NCI-H146 (cell line): Measurements from ENCODE around the gene MAPK1.
"Not testable (repeated sequence)": the region's sequence is repeated elsewhere in the genome, so short reads cannot be mapped to it uniquely, and the experiment has no call there.

ENCODE experiments used
- DNase-seq: peaks from one replicate; lab custom pipeline; 2025; lab: John Stamatoyannopoulos, UW

MAPK1 gene

DNA sequence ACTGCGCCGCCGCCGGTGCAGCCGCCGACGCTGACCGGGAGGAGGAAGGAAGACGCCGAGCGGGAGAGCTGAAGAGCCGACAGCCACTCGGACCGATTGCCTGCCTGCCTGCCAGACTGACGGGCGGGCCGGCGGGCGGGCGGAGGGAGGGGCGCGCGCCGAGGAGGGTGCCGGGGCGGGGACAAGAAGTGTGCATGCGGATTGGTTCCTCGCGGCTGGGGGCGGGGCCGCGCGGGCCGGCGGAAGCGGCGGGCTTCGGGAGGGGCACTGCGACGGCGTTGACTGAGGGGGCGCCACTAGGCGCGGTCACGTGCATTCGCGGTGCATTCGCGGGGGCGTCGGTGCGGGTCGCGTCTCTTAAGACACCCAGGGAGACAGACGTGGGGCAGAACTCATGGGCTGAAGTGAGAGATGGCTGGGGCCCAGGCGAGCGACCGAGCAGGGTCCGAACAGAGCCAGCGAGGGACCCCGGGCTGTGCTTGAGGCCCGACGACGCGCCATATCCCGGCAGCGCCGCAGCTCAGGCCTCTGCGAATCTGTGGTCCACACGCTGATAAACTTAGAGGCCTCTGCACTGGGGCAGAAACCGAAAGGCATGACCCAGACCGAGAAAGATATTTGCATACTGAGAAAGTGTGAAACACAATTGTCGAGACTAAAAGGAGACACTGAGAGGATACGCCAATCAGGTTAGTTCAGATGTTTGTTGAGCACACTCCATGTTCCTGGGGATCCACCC is at the start of gene MAPK1:
Gene MAPK1, minus strand, starts transcription at position 118 of the 739 bp plus-strand sequence. CDS start 205 bp downstream, outside the sequence.
- peak; percentile 81 for DNase-seq

DNA sequence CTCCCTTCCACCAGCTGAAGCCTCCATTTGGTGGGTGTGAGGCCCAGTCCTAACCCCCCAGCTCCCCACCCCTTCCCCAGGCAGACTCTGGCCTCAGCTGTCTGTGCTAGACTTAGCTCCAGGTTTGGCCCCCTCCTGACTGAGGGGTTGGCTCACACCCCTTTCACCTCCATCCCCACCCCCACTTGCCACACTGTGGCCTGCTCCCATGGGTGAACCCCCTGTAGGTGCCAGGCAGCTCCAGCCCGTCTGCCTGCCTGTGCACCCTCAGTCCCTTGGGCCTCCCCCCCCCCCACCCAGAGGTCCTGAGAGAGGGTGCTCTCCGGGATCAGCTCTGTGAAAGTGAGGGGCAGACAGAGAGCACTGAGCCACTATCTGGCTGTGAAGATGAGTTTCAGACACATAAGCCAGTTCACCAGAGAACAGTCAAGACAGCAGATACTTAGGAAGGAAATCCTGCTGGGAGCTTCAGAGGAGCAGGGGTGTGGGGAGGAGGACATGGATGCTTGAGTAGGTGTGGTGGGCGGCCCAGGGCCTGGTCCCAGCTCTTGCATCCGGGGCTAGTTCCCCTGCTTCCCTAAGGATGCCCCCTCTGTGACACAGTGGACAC is 49.0 kb upstream of the MAPK1 start:
- no peak for DNase-seq

DNA sequence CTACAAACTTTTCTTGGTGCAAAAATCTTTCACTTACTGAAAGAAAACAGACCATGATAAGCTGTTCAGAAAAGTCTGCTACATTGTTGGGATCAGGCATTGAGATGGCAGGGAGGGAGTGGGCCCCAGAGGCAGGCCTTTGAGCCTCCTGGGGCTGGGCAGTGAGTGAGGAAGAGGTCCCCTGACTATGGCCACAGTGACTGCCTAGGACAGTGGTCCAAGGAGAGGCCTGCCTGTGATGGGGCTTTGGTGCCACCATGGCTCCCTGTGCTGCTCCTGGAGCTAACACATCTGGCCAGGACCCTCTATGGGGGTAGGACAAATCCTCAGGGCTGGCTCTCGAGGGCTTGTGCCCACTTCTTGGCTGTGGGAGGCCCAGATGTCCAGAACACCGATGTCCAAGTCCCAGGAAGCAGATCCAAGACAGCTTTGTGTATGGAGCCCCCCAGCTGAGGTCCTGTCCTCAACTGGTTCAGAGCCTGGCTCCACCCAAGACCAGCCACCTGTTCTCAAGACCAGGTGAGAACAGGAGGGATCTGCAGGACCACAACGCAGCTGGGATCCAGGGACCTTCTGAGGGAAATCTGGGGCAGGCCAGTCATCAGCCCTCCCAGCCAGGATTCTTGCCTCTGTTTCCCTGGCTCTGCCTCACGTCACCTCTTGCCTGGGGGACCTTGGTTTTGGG is 48.3 kb upstream of the MAPK1 start:
- DNase-seq, result no peak

DNA sequence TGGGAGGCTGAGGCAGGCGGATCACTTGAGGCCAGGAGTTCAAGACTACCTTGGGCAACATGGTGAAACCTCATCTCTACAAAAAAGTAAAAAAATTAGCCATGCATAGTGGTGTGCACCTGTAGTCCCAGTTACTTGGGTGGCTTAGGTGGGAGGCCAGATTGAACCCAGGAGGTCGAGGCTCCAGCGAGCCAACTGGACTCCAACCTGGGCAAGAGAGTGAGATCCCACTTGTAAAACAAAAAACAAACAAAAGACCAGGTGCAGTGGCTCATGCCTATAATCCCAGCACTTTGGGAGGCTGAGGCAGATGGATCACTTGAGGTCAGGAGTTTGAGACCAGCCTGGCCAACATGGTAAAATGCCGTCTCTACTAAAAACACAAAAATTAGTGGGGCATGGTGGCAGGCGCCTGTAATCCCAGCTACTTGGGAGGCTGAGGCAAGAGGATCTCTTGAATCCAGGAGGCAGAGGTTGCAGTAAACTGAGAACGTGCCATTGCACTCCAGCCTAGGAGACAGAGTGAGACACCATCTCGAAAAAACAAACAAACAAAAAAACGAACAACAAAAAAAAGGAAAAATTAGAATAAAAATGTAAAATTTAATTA is 46.7 kb upstream of the MAPK1 start:
- not testable (repeated sequence) for DNase-seq

DNA sequence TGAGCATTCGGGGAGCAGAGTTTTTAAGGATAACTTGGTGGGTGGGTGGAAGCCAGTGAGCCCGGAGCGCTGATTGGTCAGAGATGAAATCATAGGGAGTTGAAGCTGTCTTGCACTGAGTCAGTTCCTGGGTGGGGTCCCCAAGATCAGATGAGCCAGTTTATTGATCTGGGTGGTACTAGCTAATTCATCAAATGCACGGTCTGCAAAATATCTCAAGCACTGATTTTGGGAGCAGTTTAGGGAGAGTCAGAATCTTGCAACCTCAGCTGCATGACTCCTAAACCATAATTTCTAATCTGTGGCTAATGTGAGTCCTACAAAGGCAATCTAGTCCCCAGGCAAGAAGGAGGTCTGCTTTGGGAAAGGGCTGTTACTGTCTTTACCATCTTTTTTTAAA is 42.9 kb upstream of the MAPK1 start:
- not testable (repeated sequence) for DNase-seq

DNA sequence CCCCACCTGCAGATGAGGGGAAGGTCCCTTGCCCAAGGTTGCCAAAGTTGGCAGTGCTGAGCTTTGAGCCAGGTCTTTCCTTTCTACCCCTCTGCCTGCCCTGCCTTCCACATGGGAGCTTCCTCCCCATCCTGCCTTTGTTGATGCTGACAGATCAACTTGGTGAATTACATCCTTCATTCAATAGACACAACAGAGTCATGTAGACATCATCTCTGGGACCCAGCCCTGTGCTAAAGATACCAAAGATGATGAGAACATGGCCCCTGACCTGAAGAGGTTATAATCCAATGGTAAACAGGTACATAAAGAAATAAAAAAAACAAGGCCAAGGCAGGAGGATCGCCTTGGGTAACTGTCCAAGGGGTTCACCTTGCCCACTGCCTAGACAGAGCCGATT is 42.4 kb upstream of the MAPK1 start:
- DNase-seq, result no peak

DNA sequence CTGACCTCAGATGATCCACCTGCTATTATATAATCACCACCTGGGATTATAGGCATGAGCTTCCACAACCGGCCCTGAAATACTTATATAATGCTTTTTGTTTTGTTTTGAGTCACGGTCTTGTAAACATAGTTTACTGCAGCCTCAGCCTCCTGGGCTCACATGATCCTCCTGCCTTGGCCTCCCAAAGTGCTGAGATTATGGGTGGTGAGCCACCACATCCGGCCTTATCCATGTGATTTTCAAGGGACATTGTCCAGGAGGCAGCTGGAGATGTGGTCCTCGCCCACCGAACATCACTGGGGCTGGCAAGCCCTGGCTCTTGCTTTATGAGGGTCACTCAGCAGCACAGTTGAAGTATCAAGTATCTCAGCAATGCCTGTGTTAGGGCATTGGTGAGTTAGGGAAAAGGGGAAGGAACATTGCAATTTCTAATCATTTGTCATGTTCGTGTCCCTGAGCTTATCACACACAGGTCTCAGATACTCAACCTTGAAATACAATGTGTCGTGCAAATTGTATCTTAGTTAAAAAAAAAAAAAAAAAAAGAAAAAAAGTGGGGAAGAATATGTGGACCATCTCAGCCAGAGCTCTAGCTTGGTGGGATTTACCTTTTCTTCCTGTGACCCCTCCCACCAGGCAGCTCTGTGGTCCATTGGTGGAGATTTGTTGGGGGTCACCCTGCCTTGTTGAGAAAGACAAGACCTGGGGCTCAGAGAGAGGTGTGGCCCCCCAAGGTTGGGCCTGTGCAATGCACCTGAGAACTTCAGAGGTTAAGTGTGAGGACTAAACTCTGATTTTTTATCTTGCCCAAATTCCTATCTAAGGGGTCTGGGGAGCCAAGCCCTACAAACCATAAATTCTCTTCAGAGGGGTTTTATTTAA is 40.4 kb upstream of the MAPK1 start:
- DNase-seq, result no peak

DNA sequence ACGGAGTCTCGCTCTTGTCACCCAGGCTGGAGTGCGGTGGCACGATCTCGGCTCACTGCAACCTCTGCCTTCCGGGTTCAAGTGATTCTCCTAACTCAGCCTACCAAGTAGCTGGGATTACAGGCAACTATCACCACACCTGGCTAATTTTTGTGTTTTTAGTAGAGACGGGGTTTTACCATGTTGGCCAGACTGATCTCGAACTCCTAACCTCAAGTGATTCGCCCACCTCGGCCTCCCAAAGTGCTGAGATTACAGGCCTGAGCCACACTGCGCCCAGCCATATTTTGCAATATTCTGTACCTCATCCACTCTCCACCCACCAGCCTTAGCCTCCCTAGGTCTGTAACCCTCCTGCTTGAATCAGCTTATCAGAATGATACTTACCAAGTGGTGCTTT is 37.8 kb upstream of the MAPK1 start:
- DNase-seq, result not testable (repeated sequence)

DNA sequence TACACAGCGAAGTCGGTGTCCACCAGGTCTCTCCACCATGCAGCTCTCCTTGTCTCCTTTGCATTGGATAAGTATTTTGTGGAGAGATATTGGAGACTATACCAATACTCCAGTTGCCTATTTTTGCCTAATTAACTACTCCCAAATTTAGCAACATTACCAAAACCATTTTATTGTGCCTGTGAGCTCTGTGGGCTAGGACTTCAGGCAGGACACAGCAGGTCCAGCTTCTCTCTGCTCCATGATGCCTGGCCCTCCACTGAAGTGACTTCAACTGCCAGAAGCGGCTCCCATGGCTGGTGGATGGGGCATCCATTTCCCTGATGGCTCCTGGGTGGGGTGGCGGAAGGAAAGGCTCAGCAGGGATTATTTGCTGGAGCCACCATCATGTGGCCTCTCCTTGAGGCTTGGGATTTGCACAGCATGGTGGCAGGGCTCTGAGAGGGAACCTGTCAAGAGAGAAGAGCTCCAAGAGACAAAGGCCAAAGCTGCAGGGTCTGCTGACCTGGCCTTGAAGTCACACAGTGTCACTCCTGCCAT is 36.9 kb upstream of the MAPK1 start:
- DNase-seq, result no peak

DNA sequence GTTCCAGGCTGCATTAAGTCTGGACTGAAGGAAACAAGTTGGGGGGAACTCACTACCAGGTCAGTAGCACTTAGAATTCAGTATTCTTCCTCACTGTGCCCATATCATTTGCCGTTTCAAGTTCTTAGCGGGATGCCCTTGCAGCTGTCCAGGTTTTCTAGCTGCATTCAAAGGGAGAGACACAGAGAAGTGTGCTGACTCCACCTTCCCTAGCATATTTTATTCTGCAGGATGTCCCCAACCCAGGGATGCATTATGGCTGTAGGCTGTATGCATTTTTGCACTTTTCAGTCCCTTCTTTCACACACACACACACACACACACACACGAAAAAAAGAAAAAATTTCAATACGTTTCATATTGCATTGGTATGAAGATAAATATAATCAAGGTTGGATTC is 35.8 kb upstream of the MAPK1 start:
- DNase-seq, result no peak

DNA sequence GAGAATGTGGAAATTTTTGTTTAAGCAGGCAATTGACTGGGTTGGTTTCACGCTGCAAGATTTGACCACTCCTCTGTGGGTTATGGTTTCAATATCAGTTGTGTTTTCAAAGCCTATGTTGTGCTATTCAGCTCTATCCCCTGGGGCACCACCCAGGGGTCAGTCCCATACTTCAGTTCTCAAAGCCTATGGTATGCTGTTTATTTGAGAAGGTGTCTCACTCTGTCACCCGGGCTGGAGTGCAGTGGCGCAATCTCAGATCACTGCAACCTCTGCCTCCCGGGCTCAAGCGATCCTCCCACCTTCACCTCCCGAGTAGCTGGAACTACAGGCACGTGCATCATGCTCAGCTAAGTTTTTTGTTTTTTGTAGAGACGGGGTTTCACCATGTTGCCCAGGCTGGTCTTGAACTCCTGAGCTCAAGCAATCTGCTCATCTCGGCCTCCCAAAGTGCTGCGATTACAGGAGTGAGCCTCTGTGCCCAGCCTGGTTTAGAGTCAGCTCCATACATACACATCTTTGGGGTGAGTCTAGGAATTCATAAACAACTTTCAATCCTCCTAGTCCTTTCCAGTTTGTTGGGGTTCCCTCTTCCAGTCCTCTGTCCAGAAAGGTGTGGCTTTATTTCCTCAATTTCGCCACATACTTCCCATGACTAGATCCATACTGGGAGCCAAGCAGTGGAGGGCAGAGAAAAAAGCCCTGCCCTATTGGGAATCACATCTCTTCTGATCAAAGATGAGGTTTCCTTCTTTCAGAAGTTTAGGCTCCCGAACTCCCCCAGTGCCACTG is 35.0 kb upstream of the MAPK1 start:
- no peak for DNase-seq

DNA sequence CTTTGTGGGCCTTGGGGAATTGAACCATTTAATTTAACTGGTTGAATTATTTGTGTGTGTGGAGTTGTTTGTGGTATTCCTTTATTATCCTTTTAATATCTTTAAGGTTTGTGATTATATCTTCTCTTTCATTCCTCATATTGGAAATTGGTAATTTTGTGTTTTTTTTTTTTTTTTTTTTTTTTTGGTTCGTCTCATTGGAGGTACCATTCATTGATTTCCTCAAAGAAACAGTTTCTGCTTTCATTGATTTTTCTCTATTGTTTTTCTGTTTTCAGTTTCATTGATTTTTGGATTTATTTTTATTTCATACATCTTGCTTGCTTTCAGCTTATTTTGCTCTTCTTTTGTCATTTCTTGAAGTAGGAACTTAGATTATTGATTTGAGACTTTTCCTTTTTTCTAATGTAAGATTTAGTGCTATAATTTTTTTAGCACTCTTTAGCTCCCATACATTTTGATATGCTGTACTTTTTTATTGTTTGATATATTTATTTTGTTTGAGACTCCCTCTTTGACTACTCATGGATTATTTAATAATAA is 31.0 kb upstream of the MAPK1 start:
- DNase-seq, result no peak

DNA sequence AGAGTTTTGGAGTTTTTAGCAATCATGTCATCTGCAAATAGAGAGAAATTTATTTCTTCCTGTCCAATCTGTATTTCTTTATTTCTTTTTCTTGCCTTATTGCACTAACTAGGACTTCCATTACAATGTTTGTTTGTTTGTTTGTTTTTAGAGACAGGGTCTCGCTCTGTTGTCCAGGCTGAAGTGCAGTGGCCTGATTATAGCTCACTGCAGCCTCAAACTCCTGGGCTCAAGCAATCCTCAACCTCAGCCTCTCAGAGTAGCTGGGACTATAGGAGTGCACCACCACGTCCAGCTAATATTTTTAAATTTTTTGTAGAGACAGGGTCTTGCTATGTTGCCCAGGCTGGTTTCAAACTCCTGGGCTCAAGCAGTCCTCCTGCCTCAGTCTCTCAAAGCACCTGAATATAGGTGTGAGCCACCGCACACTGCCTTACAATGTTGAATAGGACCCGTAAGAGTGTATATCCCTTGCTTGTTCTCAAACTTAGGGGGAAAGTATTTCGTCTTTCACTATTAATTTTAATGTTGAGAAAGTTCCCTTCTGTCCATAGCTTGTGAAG is 29.6 kb upstream of the MAPK1 start:
- no peak for DNase-seq

DNA sequence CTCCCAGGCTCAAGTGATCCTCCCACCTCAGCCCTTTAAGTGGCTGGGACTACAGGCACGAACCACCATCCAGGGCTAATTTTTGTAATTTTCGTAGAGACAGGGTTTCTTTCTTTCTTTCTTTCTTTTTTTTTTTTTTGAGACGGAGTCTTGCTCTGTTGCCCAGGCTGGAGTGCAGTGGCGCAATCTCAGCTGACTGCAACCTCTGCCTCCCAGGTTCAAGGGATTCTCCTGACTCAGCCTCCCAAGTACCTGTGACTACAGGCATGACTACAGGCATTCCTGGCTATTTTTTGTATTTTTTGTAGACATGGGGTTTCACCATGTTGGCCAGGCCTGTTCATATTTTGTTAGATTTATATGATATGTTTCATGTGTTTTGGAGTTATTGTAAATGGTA is 28.8 kb upstream of the MAPK1 start:
- not testable (repeated sequence) for DNase-seq

DNA sequence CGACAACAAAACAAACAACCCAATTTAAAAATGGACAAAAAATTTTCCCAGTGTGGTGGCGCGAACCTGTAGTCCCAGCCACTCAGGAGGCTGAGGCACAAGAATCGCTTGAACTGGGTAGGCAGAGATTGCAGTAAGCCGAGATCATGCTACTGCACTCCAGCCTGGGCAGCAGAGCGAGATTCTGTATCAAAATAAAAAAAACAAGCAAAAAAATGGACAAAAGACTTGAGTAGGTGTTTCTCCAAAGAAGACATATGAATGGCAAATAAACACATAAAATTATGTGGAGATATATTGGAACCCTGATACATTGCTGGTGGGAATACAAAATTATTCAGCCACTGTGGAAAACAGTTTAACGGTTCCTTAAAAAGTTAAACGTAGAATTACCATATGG is 27.4 kb upstream of the MAPK1 start:
- DNase-seq, result no peak

DNA sequence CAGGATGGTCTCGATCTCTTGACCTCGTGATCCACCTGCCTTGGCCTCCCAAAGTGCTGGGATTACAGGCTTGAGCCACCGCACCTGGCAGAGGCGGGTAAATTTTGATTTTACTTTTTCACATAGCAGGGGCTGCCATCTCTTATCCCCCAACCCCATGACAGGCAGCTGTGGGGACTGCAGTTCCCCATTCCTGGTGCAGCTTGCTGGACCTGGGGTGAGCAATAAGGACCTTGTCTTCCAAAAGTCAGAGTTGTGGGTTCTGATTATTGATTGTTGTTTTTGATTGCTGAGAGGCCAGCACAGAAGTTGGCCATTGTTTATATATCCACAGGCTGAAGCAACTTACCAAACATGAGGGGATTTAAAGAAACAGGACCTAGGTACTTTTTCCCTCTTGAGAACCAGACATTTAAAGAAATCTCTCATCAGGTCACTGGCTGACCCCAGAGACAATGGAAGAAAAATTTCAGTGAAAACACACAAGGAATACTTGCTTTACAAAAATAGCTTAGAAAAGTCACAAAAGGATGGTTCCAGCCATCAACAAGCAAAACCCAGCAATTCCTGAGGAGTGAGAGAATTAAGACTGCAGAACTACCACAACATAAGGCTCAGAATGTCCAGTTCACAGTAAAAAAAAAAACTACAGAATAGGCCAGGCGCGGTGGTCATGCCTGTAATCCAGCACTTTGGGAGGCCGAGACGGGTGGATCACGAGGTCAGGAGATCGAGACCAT is 22.0 kb upstream of the MAPK1 start:
- no peak for DNase-seq

DNA sequence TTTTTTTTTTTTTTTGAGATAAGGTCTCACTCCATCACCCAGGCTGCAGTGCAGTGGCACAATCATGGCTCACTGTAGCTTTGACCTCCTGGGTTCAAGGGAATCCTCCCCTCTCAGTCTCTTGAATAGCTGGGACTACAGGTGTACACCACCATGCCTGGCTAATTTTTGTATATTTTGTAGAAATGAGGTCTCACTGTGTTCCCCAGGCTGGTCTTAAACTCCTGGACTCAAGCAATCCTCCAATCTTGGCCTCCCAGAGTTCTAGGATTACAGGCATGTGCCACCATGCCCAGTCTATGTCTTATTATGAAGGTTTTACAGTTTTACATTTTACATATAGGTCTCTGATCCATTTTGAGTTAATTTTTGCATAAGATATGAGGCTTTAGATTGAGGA is 20.4 kb upstream of the MAPK1 start:
- DNase-seq, result no peak

DNA sequence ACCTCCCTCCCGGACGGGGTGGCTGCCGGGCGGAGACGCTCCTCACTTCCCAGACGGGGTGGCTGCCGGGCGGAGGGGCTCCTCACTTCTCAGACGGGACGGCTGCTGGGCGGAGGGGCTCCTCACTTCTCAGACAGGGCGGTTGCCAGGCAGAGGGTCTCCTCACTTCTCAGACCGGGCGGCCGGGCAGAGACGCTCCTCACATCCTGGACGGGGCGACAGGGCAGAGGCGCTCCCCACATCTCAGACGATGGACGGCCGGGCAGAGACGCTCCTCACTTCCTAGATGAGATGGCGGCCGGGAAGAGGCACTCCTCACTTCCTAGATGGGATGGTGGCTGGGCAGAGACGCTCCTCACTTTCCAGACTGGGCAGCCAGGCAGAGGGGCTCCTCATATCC is 16.5 kb upstream of the MAPK1 start:
- not testable (repeated sequence) for DNase-seq

DNA sequence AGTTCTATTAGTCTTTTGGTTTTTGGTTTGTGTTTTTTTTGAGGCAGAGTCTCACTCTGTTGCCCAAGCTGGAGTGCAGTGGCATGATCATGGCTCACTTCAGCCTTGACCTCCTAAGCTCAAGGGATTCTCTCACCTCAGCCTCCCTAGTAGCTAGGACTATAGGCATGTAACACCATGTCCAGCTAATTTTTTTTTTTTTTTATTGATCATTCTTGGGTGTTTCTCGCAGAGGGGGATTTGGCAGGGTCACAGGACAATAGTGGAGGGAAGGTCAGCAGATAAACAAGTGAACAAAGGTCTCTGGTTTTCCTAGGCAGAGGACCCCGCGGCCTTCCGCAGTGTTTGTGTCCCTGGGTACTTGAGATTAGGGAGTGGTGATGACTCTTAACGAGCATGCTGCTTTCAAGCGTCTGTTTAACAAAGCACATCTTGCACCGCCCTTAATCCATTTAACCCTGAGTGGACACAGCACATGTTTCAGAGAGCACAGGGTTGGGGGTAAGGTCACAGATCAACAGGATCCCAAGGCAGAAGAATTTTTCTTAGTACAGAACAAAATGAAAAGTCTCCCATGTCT is 15.4 kb upstream of the MAPK1 start:
- not testable (repeated sequence) for DNase-seq
